SU-DHL-6 (cell line): Measurements from ENCODE around the gene TAX1BP3.

Experiments used
- H2AFZ ChIP-seq: fragments of 200-600 bp; sonication (generic); 2 replicates; pipeline ENCODE4 v1.6.1; 2014; ENCODE audit warnings: low read depth, mild to moderate bottlenecking, moderate library complexity, mixed read lengths, antibody characterized with exemption, low read length; ENCODE audit not compliant: severe bottlenecking
- H3F3A ChIP-seq: fragments of 200-600 bp; shearing (Covaris generic); 2 replicates; pipeline ENCODE4 v1.6.0; 2016; ENCODE audit warnings: antibody characterized with exemption, mild to moderate bottlenecking; ENCODE audit not compliant: insufficient read depth
- H3K27ac ChIP-seq: fragments of 200-600 bp; sonication (generic); 2 replicates; pipeline ENCODE4 v1.5.1; 2016; ENCODE audit warnings: low read depth, mild to moderate bottlenecking, low read length, moderate library complexity, mixed read lengths
- H3K27me3 ChIP-seq: fragments of 200-600 bp; sonication (generic), shearing (Covaris generic); 2 replicates; pipeline ENCODE4 v1.6.0; 2014; ENCODE audit warnings: mild to moderate bottlenecking, low read length
- H3K36me3 ChIP-seq: fragments of 200-600 bp; sonication (generic); 2 replicates; pipeline ENCODE4 v1.6.1; 2014; ENCODE audit warnings: mild to moderate bottlenecking, low read length, mixed read lengths
- H3K4me2 ChIP-seq: fragments of 300-600, 200-600 bp; shearing (Covaris generic), sonication (generic); 2 replicates; pipeline ENCODE4 v1.6.0; 2014; ENCODE audit warnings: low read length, low read depth, mild to moderate bottlenecking; ENCODE audit not compliant: poor library complexity, severe bottlenecking
- H3K4me3 ChIP-seq: fragments of 200-600 bp; sonication (generic); 2 replicates; pipeline ENCODE4 v1.5.1; 2014; ENCODE audit warnings: antibody characterized with exemption, low read length, mild to moderate bottlenecking, mixed read lengths; ENCODE audit not compliant: insufficient read depth, poor library complexity, severe bottlenecking
- H3K79me2 ChIP-seq: fragments of 200-600 bp; sonication (generic); 2 replicates; pipeline ENCODE4 v1.6.1; 2014; ENCODE audit warnings: mild to moderate bottlenecking, low read length, moderate library complexity; ENCODE audit not compliant: insufficient read depth
- H3K9ac ChIP-seq: fragments of 200-600 bp; sonication (generic); 2 replicates; pipeline ENCODE4 v1.7.0; 2014; ENCODE audit warnings: mild to moderate bottlenecking, low read length
- H3K9me2 ChIP-seq: fragments of 200-600 bp; sonication (generic); replicated peaks from 2 replicates; pipeline ENCODE4 v1.6.1; 2014; ENCODE audit warnings: low read length; ENCODE audit not compliant: insufficient read depth
- H3K9me3 ChIP-seq: fragments of 200-600 bp; sonication (generic); 2 replicates; pipeline ENCODE4 v1.6.1; 2014; ENCODE audit warnings: low read length, mixed read lengths; ENCODE audit not compliant: insufficient read depth
- H4K20me1 ChIP-seq: fragments of 200-600 bp; sonication (generic); 2 replicates; pipeline ENCODE4 v1.6.1; 2014; ENCODE audit warnings: low read depth, mild to moderate bottlenecking, antibody characterized with exemption, low read length, moderate library complexity, mixed read lengths
- CTCF ChIP-seq: fragments of 200-600 bp; sonication (generic); IDR thresholded peaks from one replicate; pipeline ENCODE4 v1.5.1; 2017; ENCODE audit warnings: antibody characterized with exemption, mild to moderate bottlenecking, low read length, moderate library complexity; ENCODE audit not compliant: insufficient read depth, poor library complexity, severe bottlenecking
- EZH2phosphoT487 ChIP-seq: fragments of 200-600 bp; sonication (generic), shearing (Covaris generic); conservative IDR thresholded peaks from 2 replicates; pipeline ENCODE4 v1.6.1; 2018; ENCODE audit warnings: mild to moderate bottlenecking, antibody characterized with exemption, low read length, moderate library complexity, mixed read lengths

The TAX1BP3 gene

GRCh38 chr17:3695723-3696411 lies 27.5 kb upstream of the TAX1BP3 start, which contains the start of gene P2RX5:
P2RX5 (minus strand) TSS chr17:3696155; CDS start chr17:3696005, 150 bp downstream.
- H3K9ac ChIP-seq: peak within 1 kb of the TSS; percentile 73
- H3K4me3 ChIP-seq: peak within 1 kb of the TSS; percentile 81
- H2AFZ ChIP-seq: peak within 1 kb of the TSS; percentile 58
- H3K4me2 ChIP-seq: peak within 1 kb of the TSS; percentile 91
- H3K79me2 ChIP-seq: peaks cover 32% of the 10 kb centered on the region
- H4K20me1 ChIP-seq: no peaks in the 10 kb centered on the region
- no peaks in the 10 kb centered on the region for H3K9me2 ChIP-seq
- no peaks in the 10 kb centered on the region for H3K36me3 ChIP-seq
- H3K27me3 ChIP-seq: no peaks in the 10 kb centered on the region
- H3K9me3 ChIP-seq: no peaks in the 10 kb centered on the region
- TF ChIP-seq CTCF: no peak
- peaks cover 13% of the 10 kb centered on the region for H3F3A ChIP-seq
- H3K27ac ChIP-seq: peak within 1 kb of the TSS; percentile 68

GRCh38 chr17:3695129-3695722 lies 26.8 kb upstream of the TAX1BP3 start:
- peak overlapping the region; percentile 58 for H2AFZ ChIP-seq
- no peaks in the 10 kb centered on the region for H3K27me3 ChIP-seq
- H3K27ac ChIP-seq: peak overlapping the region; percentile 68
- H3K4me3 ChIP-seq: peak overlapping the region; percentile 81
- no peak for TF ChIP-seq CTCF
- peaks cover 13% of the 10 kb centered on the region for H3F3A ChIP-seq
- H3K36me3 ChIP-seq: no peaks in the 10 kb centered on the region
- H3K9ac ChIP-seq: peak overlapping the region; percentile 73
- H3K9me2 ChIP-seq: no peaks in the 10 kb centered on the region
- H4K20me1 ChIP-seq: no peaks in the 10 kb centered on the region
- peak overlapping the region; percentile 91 for H3K4me2 ChIP-seq
- no peaks in the 10 kb centered on the region for H3K9me3 ChIP-seq
- H3K79me2 ChIP-seq: peaks cover 32% of the 10 kb centered on the region

- Histone ChIP-seq H3K9ac (no peak overlapping the region), H3K4me2 (peak overlapping the region; percentile 91), H4K20me1 (no peaks in the 10 kb centered on the region), H3K27me3 (no peaks in the 10 kb centered on the region), H3K4me3 (peak overlapping the region; percentile 81), H3K79me2 (peaks cover 32% of the 10 kb centered on the region), H3K9me3 (no peaks in the 10 kb centered on the region), H3K9me2 (no peaks in the 10 kb centered on the region), H3F3A (peaks cover 13% of the 10 kb centered on the region), H2AFZ (no peak overlapping the region), H3K27ac (peak overlapping the region; percentile 21; the same call in 1 of the 2 replicates), H3K36me3 (no peaks in the 10 kb centered on the region)
- TF ChIP-seq EZH2phosphoT487: no peak
- TF ChIP-seq CTCF: no peak
Measured at GRCh38 chr17:3693829-3694231, 25.5 kb upstream of the TAX1BP3 start.
